HG03060 (cell line): ENCODE results near the gene RPS6KL1.

ENCODE experiments used
- ATAC-seq: cut with Tn5 transposase; IDR thresholded peaks from one replicate; pipeline ENCODE4 v1.9.1; 2021; ENCODE audit warnings: low read depth, moderate number of reproducible peaks; ENCODE audit not compliant: unreplicated experiment

The RPS6KL1 gene

GRCh38 chr14:74922752-74923401 is at the start of gene RPS6KL1:
RPS6KL1 (minus strand) TSS chr14:74923260; CDS start chr14:74921541, 1,719 bp downstream.
- peak; percentile 47 for ATAC-seq

GRCh38 chr14:74968811-74969210 is 45.8 kb upstream of the RPS6KL1 start:
- ATAC-seq, result no peak

GRCh38 chr14:74965486-74966153 is 42.6 kb upstream of the RPS6KL1 start:
- ATAC-seq, result no peak

- ATAC-seq, result no peak
Measured at GRCh38 chr14:74964787-74965485, 41.9 kb upstream of the RPS6KL1 start.

GRCh38 chr14:74963705-74964271 is 40.7 kb upstream of the RPS6KL1 start:
- no peak for ATAC-seq

GRCh38 chr14:74963178-74963704 is 40.2 kb upstream of the RPS6KL1 start:
- no peak for ATAC-seq

GRCh38 chr14:74962493-74962892 is 39.4 kb upstream of the RPS6KL1 start:
- no peak for ATAC-seq

GRCh38 chr14:74962046-74962445 is 39.0 kb upstream of the RPS6KL1 start:
- no peak for ATAC-seq

- no peak for ATAC-seq
Measured at GRCh38 chr14:74961238-74961911, 38.3 kb upstream of the RPS6KL1 start.

- no peak for ATAC-seq
Measured at GRCh38 chr14:74960736-74961135, 37.7 kb upstream of the RPS6KL1 start.

- ATAC-seq, result no peak
Measured at GRCh38 chr14:74959596-74960180, 36.6 kb upstream of the RPS6KL1 start.

- no peak for ATAC-seq
Measured at GRCh38 chr14:74956280-74957072, 33.4 kb upstream of the RPS6KL1 start.

GRCh38 chr14:74956027-74956279 is 32.9 kb upstream of the RPS6KL1 start:
- no peak for ATAC-seq

- ATAC-seq, result no peak
Measured at GRCh38 chr14:74955229-74956026, 32.4 kb upstream of the RPS6KL1 start, which contains the start of gene PGF. PGF (minus strand) TSS chr14:74955597; CDS start chr14:74955242, 355 bp downstream.

- no peak for ATAC-seq
Measured at GRCh38 chr14:74954947-74955228, 31.8 kb upstream of the RPS6KL1 start.

GRCh38 chr14:74954232-74954946 is 31.3 kb upstream of the RPS6KL1 start:
- no peak for ATAC-seq

- ATAC-seq, result no peak
Measured at GRCh38 chr14:74953686-74954085, 30.6 kb upstream of the RPS6KL1 start.
